Bronchial epithelial cell (primary cell): ENCODE measurements around the gene OGDHL. TPM values are rescaled to one million over a fixed set of nuclear protein-coding genes. Genes with fewer than 3 reads are reported as not detected.

Source experiments
- DNase-seq: peaks from one replicate; pipeline ENCODE4 v3.0.0-alpha.2; 2010; ENCODE audit warnings: low read depth
- FAIRE-seq: peaks from 2 replicates; lab custom pipeline; 2011; peaks lifted over from hg19 to GRCh38; lab: Jason Lieb, UNC
- H3K27me3 ChIP-seq: 2 replicates; pipeline ENCODE4 v1.5.1; 2011; ENCODE audit warnings: low read length; ENCODE audit not compliant: control insufficient read depth, insufficient read depth
- H3K36me3 ChIP-seq: 2 replicates; pipeline ENCODE4 v1.5.1; 2011; ENCODE audit warnings: low read length; ENCODE audit not compliant: control insufficient read depth, insufficient read depth
- H3K4me3 ChIP-seq: 2 replicates; pipeline ENCODE4 v1.5.1; 2011; ENCODE audit warnings: mild to moderate bottlenecking, low read depth, low read length, control low read depth
- total RNA-seq: library from RNA; depleted of rRNA; stranded (reverse); fragments of >200 nt; gene quantifications from 2 replicates; pipeline ENCODE4 v1.2.1, GENCODE V29; 2014
- TF ChIP-seq, protein P1 (sequence below): IDR thresholded peaks from 2 replicates; pipeline ENCODE4 v1.5.1; 2011; ENCODE audit warnings: mild to moderate bottlenecking, moderate library complexity, low read length, control low read depth, inconsistent platforms; ENCODE audit not compliant: insufficient read depth, severe bottlenecking

The OGDHL gene
- total RNA-seq, 1 donor from 2014 or later: not detected

DNA sequence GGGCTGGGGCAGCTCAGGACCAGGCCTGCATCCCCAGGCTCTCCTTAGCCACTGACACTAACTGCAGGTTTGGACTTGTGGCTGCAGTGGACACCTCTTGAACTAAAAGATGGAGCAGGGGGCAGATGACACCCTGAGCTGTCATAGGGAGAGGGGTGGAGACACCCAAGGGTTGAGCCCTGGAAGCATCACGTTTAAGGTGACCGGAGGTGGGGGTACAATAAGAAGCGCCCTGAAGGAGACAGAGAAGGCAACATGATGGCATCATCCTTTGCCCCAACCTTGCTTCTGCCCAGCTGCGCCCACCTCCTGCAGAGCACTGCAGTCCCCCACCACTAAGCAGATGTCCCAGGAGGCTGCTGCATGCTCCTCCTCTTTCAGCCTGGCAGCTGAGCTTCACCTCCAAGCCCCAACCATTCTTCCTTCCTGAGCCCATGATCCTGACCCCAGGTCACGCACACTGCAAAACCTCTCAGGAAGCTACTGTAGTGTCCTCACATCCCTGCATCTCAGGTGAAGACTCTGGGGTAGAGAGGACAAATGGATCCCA lies 25.5 kb downstream of the OGDHL start:
- Histone ChIP-seq H3K36me3 (no peaks in the 10 kb centered on the region), H3K4me3 (no peak overlapping the region), H3K27me3 (no peaks in the 10 kb centered on the region)
- peak; percentile 18 for FAIRE-seq
- TF ChIP-seq, protein P1, sequence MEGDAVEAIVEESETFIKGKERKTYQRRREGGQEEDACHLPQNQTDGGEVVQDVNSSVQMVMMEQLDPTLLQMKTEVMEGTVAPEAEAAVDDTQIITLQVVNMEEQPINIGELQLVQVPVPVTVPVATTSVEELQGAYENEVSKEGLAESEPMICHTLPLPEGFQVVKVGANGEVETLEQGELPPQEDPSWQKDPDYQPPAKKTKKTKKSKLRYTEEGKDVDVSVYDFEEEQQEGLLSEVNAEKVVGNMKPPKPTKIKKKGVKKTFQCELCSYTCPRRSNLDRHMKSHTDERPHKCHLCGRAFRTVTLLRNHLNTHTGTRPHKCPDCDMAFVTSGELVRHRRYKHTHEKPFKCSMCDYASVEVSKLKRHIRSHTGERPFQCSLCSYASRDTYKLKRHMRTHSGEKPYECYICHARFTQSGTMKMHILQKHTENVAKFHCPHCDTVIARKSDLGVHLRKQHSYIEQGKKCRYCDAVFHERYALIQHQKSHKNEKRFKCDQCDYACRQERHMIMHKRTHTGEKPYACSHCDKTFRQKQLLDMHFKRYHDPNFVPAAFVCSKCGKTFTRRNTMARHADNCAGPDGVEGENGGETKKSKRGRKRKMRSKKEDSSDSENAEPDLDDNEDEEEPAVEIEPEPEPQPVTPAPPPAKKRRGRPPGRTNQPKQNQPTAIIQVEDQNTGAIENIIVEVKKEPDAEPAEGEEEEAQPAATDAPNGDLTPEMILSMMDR: no peak
- DNase-seq: no peak

DNA sequence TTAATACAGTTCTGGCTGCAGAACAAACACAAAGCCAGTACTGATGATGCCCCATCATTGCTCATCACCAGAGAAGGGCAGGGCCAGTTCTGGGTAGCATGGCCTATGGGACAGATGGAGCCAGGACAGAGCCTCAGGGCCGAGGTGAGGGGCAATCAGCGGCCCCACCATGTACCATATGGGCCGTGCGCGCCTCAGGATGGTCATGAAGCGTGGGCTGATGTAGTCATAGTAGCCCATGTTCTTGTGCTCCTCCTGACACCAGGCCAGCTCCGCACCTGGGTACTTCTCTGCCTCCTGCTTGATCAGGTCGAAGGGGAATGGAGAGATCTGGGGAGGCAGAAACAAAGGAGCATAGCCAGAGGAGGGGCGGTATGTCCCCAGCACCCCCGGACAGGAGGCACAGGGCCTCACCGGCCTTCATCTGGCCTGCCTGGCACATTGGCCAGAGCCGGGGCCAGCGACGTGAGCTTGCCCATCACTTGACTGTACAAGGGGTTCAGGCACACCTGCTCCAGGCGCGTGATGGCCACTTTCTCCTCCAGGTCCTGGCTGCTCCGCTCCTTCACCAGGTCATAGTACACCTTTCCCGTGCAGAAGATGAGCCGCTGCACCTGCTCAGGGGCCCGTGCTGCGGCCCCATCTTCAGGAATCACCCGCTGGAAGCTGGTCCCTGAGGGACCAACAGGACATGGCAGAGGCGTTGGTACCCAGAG lies 26.1 kb downstream of the OGDHL start:
- Histone ChIP-seq H3K27me3 (no peaks in the 10 kb centered on the region), H3K4me3 (no peak overlapping the region), H3K36me3 (no peaks in the 10 kb centered on the region)
- DNase-seq (no peak), FAIRE-seq (no peak)
- TF ChIP-seq, protein P1: no peak

DNA sequence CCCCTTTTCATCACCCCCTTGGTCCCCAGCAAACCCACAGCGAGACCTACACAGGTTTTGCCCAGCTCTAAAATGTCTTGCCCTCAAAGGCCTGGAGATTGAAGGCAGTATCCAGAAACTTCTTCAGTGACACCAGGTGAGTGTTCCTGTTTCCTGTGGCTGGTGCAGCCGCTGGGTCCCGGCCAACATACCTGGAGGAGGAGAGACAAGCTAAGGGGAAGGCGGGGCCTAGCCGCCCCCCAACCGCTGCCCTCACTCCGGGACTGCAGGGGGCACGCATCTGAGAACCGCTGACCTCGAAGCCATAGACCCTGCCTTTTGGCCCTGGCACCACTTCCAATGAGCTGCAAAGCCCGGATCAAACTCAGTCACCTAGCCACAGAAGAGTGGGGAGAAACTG lies 27.0 kb downstream of the OGDHL start:
- H3K27me3 ChIP-seq: no peaks in the 10 kb centered on the region
- FAIRE-seq (no peak), DNase-seq (no peak)
- TF ChIP-seq, protein P1: no peak
- no peak overlapping the region for H3K4me3 ChIP-seq
- H3K36me3 ChIP-seq: no peaks in the 10 kb centered on the region

DNA sequence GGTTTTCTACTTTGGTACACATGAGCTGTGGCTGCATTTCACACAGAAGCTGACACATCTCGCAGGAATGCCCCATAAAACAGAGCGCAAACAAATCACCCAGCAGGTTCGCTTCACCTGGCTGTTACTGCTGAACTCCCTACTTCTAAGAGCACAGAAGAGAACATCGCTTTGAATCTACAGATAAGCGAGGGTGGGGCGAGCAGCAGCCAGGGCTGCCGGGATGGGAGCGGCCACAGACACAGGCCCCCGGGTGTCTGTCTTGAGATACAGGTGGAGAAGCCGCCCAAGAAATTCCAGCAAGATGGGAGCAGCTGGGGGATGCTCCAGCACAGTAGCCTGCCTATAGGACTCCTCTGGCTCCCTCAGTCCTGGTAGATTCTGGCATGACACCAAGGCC lies 27.4 kb downstream of the OGDHL start:
- TF ChIP-seq, protein P1: no peak
- H3K4me3 ChIP-seq: no peak overlapping the region
- peak; percentile 2 for DNase-seq
- FAIRE-seq: no peak
- no peaks in the 10 kb centered on the region for H3K27me3 ChIP-seq
- no peaks in the 10 kb centered on the region for H3K36me3 ChIP-seq

DNA sequence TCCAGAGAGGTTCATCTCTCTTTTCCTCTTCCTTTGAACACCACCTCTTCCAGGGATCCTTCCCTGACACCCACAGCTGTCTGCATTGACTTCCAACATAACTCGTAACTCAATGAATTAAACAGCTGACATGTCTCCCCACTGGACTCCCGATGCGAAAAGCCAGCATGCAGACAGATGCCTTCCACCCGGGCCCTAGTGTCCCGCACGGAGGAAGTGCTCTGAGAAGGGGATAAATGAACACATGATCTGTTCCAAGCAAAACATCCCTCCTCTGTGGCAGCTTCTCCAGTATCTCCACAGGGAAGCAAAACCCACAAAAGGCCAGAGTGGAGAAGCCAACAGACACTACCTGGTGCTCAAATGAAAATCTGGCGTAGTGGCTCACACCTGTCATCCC lies 28.3 kb downstream of the OGDHL start:
- no peak overlapping the region for H3K4me3 ChIP-seq
- DNase-seq: no peak
- TF ChIP-seq, protein P1: no peak

More for the DNA sequence above, 28.3 kb downstream of the OGDHL start:
- FAIRE-seq: no peak
- Histone ChIP-seq H3K27me3 (no peaks in the 10 kb centered on the region), H3K36me3 (no peaks in the 10 kb centered on the region)
